DND-41 (cell line): ENCODE measurements around the gene FAM171A1.

ENCODE experiments used
- EZH2 ChIP-seq: IDR thresholded peaks from 3 replicates; pipeline ENCODE4 v1.6.1; 2012; ENCODE audit warnings: borderline replicate concordance, low read depth, mild to moderate bottlenecking, moderate library complexity, low read length, inconsistent platforms; ENCODE audit not compliant: severe bottlenecking
- TF ChIP-seq, protein P1 (sequence below): IDR thresholded peaks from 2 replicates; pipeline ENCODE4 v1.5.1; 2012; ENCODE audit warnings: borderline replicate concordance, low read length, moderate library complexity, mild to moderate bottlenecking; ENCODE audit not compliant: poor library complexity, severe bottlenecking; ENCODE audit errors: extremely low read depth

DNA sequence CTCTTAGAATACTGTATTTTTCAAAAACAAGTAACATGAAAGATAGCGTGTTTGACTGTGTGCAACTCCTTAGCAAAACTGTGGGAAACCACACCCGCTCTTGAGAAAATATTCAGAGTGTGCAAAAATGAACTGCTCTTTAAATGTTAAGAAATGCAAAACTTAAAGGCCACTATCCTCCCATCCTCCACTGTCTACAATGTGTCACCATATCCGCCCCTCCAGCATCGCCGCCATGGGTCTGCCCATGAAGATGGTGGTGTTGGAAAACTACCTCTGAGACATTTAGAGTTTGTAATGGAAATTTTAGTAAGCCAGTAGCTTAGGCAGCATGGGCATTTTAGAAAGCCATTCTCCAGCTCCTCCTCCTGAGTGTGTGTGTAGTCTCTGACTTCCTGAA lies 182.5 kb downstream of the FAM171A1 start:
- TF ChIP-seq, protein P1, sequence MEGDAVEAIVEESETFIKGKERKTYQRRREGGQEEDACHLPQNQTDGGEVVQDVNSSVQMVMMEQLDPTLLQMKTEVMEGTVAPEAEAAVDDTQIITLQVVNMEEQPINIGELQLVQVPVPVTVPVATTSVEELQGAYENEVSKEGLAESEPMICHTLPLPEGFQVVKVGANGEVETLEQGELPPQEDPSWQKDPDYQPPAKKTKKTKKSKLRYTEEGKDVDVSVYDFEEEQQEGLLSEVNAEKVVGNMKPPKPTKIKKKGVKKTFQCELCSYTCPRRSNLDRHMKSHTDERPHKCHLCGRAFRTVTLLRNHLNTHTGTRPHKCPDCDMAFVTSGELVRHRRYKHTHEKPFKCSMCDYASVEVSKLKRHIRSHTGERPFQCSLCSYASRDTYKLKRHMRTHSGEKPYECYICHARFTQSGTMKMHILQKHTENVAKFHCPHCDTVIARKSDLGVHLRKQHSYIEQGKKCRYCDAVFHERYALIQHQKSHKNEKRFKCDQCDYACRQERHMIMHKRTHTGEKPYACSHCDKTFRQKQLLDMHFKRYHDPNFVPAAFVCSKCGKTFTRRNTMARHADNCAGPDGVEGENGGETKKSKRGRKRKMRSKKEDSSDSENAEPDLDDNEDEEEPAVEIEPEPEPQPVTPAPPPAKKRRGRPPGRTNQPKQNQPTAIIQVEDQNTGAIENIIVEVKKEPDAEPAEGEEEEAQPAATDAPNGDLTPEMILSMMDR = no peak
- no peak for TF ChIP-seq EZH2
